A549 (cell line): ENCODE measurements around the gene RNF183.

ENCODE experiments used
- EP300 ChIP-seq, 2 experiments: fragments of >200 bp; sonication (Bioruptor Twin); formaldehyde crosslinking; IDR thresholded peaks; 2 replicates in 1 of 2; 3 replicates in 1 of 2; pipeline ENCODE4 v1.6.1; 2016 to 2017
- HDAC2 ChIP-seq: fragments of 200-600 bp; sonication (generic); IDR thresholded peaks from 2 replicates; pipeline ENCODE4 v1.6.1; 2016
- JUN ChIP-seq, 2 experiments: fragments of >200 bp; sonication (Bioruptor Twin); formaldehyde crosslinking; IDR thresholded peaks; 2 replicates in 1 of 2; 3 replicates in 1 of 2; pipeline ENCODE4 v1.6.1; 2016 to 2017
- MAFK ChIP-seq: fragments of 450-650 bp; IDR thresholded peaks from 2 replicates; pipeline ENCODE4 v1.6.1; 2014; ENCODE audit not compliant: partially characterized antibody
- TF ChIP-seq, protein P1 (sequence below): fragments of >200 bp; sonication (Bioruptor Twin); formaldehyde crosslinking; IDR thresholded peaks from 3 replicates; pipeline ENCODE4 v1.5.1; 2016

DNA sequence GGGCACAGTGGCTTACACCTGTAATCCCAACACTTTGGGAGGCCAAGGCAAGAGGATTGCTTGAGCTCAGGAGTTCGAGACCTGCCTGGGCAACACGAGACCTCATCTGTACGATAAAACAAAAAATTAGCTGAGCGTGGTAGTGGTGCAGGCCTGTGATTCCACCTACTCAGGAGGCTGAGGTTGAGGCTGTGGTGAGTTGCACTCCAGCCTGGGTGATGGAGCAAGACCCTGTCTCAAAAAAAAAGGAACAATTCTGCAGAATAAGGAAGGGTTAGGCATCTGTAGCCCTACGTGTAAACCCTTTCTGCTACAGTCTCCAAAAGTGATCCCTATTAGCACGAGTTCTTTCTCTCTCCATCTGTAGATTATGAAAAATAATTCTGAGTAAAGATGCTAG, 47.7 kb downstream of the RNF183 start:
- no peak for TF ChIP-seq HDAC2
- no peak for TF ChIP-seq EP300 (IDR thresholded peaks at IDR 0.05)
- no peak for TF ChIP-seq MAFK
- TF ChIP-seq, protein P1, sequence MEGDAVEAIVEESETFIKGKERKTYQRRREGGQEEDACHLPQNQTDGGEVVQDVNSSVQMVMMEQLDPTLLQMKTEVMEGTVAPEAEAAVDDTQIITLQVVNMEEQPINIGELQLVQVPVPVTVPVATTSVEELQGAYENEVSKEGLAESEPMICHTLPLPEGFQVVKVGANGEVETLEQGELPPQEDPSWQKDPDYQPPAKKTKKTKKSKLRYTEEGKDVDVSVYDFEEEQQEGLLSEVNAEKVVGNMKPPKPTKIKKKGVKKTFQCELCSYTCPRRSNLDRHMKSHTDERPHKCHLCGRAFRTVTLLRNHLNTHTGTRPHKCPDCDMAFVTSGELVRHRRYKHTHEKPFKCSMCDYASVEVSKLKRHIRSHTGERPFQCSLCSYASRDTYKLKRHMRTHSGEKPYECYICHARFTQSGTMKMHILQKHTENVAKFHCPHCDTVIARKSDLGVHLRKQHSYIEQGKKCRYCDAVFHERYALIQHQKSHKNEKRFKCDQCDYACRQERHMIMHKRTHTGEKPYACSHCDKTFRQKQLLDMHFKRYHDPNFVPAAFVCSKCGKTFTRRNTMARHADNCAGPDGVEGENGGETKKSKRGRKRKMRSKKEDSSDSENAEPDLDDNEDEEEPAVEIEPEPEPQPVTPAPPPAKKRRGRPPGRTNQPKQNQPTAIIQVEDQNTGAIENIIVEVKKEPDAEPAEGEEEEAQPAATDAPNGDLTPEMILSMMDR, result no peak
- no peak for TF ChIP-seq JUN (IDR thresholded peaks at IDR 0.05)
